ENCODE measurements around the gene ARHGAP8.

GRCh38 chr22:44761025-44761424 is 8.7 kb downstream of the ARHGAP8 start:
- TF ChIP-seq CTCF (IDR thresholded peaks at IDR 0.05) (no peak), EZH2 (IDR thresholded peaks at IDR 0.05; ENCODE audit: borderline replicate concordance, insufficient read depth, low read depth, low read length, poor library complexity, severe bottlenecking) (no peak)

Measured in B cell (primary cell).